Mesenteric fat pad (tissue), 1 donor: ENCODE results near the gene APC2. TPM values are rescaled to one million over a fixed set of nuclear protein-coding genes. Genes with fewer than 3 reads are reported as not detected.
"Not testable (repeated sequence)": the region's sequence is repeated elsewhere in the genome, so short reads cannot be mapped to it uniquely, and the experiment has no call there.

ENCODE experiments used
- DNase-seq: peaks from one replicate; pipeline ENCODE4 v3.0.0-alpha.2; 2020; ENCODE audit warnings: low spot score
- total RNA-seq: library from RNA; stranded (reverse); fragmentation: NEBNext Ultra II Directional; extraction: Animal tissue kit (Norgen Biotek cat#: 25700); gene quantifications from one replicate; pipeline ENCODE4 v1.2.1, GENCODE V29; 2021
- donor health status: DM: yes; HTN: yes; CAD: no.

APC2 gene
- total RNA-seq, 1 donor from 2014 or later, result 0.10 TPM

DNA sequence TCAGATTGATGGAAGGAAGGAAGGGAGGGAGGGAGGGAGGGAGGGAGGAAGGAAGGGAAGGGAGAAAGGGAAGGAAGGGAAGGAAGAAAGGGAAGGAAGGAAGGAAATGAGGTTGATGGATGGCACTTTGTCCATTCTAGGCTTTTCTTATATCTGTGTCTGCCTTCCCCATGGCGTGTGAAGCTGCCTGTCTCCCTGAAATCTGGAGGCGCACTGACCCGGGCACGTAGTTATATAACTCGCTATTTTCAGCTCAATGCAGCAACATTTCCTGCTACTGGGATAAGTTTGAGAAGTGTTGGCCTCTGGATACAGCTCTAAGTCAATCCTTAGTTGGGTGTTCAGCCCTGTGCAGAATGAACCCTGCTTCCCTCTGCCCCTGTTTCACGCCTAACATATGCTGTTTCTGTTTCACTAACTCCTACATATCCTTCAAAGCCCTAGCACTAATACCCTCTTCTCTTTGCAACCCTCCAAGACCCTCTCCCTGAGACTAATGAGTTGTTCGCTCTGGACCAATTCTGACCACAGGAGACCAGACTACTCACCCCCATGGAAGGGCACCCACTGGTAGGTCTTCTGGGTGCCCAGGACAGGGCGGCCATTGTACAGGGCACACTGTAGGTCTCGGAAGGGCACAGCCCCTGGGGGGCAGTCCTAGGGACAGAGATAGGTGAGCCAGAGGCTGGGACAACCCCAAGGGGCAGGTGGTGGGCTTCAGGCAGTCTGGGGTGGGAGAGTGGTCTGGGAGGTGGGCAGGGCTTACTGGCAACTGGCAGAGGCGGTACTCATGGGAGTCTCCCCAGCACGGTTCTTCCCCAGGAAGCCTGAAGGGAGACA is 59.9 kb downstream of the APC2 start:
- no peak for DNase-seq

DNA sequence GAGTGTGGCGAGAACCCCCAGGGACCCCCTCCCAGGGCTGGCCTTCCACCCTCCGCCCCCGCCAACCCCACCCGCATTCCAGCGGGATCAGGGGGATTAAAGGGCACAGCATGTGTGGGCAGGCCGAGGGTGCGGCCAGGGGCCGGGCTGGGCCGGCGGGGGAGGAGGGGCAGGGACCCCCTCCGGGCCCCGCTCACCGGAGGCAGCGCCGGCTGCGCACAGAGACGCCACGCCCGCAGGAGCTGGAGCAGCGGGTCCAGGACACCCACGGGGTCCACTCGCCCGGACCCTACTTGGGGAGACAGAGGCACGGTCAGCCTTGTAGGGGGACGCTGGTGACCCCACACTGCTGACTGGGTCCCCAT is 60.5 kb downstream of the APC2 start:
- DNase-seq, result no peak

DNA sequence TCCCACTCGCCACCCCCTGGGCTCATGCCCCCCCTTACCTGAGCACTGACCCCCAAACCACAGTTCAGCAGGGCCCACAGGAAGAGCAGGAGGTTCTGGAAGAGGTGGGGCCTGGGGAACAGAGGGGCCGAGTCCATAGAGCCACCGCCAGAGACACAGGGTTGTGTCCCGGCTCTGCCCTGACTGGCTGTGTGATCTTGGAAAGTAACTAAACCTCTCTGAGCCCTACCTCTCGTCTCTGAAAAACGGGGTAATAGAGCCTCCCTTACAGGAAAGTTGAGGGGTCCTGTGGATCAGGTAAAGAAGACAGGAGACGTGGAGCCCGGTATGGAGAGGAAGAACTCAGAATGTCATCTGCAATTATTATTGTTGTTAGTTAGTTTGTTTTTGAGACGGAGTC is 60.9 kb downstream of the APC2 start:
- DNase-seq, result no peak

- no peak for DNase-seq
These were observed 61.7 kb downstream of the APC2 start for GRCh38 chr19:1511318-1512317.

- DNase-seq, result no peak
These were observed 63.0 kb downstream of the APC2 start, which contains the start of gene ADAMTSL5 for GRCh38 chr19:1512671-1513498. Gene ADAMTSL5, minus strand, starts transcription at chr19:1513019. Its CDS starts 2,076 bp downstream, at chr19:1510943.

GRCh38 chr19:1513499-1514294 is 63.8 kb downstream of the APC2 start:
- no peak for DNase-seq

DNA sequence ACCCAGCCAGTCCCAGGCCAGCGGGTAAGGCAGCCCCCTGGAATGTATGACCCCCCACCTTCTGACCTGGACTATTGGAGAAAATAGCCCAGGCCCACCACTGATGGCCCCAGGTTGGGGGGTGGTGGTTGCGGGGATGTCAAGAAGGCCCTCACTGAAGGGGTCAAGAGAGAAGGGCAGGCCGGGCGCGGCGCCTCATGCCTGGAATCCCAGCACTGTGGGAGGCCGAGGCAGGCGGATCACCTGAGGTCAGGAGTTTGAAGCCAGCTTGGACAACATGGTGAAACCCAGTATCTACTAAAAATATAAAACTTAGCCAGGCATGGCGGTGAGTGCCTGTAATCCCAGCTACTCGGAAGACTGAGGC is 64.4 kb downstream of the APC2 start:
- DNase-seq, result no peak

DNA sequence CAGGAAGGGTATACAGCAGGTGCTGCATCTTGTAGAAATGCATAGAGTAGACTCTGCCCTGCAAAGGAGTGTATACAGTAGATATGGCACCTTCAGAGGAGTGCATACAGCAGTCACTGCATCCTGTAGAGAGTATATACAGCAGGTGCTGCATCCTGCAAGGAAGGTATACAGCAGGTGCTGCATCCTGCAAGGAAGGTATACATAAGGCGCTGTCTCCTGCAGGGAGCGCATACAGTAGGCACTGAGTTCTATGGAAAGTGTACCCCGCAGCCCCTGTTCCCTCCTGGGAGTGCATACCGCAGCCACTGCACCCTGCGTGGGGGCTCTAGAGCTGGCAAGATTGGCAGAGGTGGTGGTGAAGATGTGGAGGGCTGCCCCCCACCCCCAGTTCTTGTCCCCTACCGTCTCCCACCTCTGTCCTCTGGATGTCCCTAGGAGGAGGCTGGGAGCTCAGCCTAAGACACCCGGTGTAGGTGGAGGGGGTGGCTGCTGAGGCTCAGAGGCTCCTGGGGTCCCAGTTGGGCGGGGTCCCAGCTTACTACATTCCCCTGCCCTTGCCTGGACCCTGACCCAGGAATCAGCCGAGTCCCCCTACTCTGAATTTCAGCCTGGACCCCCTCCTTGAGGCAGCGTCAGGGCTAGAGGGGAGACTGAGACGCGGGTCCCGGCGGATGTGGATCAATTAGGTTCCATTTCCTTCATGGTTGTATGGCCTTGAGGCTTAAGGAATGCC is 65.2 kb downstream of the APC2 start:
- no peak for DNase-seq

DNA sequence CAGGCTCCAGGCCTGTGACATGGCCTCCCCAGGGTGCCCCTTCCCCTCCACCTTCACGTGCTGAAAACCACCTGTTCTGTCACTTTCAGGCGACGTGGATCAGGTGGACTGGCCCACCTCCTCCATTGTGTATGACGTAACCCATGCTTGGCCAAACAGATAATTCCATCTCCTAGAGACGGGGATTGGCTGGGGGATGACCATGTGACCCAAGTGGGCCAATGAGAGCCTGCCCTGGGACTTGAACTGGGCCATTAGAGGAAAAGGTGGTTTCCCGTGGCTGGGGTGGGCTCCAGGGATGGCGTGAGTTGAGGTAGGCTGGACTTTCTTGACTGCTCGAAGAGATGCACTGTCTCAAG is 66.5 kb downstream of the APC2 start:
- DNase-seq, result no peak

GRCh38 chr19:1518471-1518870 is 68.5 kb downstream of the APC2 start:
- DNase-seq, result no peak

GRCh38 chr19:1519802-1520201 is 69.9 kb downstream of the APC2 start:
- DNase-seq, result not testable (repeated sequence)

- no peak for DNase-seq
These were observed 70.4 kb downstream of the APC2 start for GRCh38 chr19:1520203-1520780.

DNA sequence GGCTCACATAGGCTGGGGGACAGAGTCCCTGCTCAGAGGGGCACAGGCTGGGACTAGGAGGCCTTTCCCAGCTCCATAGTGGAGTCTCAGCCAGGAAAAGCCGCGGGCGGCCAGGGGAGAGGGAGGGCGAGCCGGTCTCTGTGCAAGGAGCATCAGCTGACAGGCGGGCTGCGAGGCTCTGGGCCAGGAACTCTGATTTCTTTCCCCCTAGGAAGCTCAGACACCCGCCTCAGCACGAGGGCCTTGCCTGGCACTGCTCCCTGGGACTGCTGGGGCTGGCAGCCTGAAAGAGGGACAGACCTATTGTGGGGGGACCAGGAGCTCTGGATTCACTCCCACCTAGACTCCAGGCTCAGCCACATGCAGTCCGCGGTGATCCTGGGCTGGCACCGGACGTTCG is 71.7 kb downstream of the APC2 start:
- DNase-seq, result no peak

GRCh38 chr19:1522061-1522460 is 72.1 kb downstream of the APC2 start:
- DNase-seq, result no peak

GRCh38 chr19:1522838-1523237 is 72.9 kb downstream of the APC2 start:
- DNase-seq, result no peak
